ENCODE data around the gene LYZL4. TPM values are rescaled to one million over a fixed set of nuclear protein-coding genes. Genes with fewer than 3 reads are reported as not detected.

LYZL4 gene
- total and polyA plus RNA-seq, 2 of the 4 experiments (the other 2 are of a cell fraction) = not detected

GRCh38 chr3:42434777-42435380 is 24.5 kb upstream of the LYZL4 start:
- intact Hi-C loops (cut with micrococcal nuclease) = no loop called here
- H2BK120ac ChIP-seq (ENCODE audit: low read depth, low read length) = no peak overlapping the region
- no peak for TF ChIP-seq MAFK (IDR thresholded peaks at IDR 0.05; ENCODE audit: low read depth, low read length)
- no peak for TF ChIP-seq NFE2L2 (IDR thresholded peaks at IDR 0.05; ENCODE audit: low read depth, low read length)
- no peak for TF ChIP-seq SMC3 (IDR thresholded peaks at IDR 0.05; ENCODE audit: low read depth, low read length)
- no peak for TF ChIP-seq ELK1 (IDR thresholded peaks at IDR 0.05; ENCODE audit: borderline replicate concordance, low read depth, low read length)
- no peak for TF ChIP-seq MXI1 (IDR thresholded peaks at IDR 0.05; ENCODE audit: borderline replicate concordance, low read depth, low read length)
- TF ChIP-seq USF2 (IDR thresholded peaks at IDR 0.05; ENCODE audit: low read depth, low read length) = no peak
- TF ChIP-seq FOS (IDR thresholded peaks at IDR 0.05; ENCODE audit: low read depth, low read length) = no peak
- no peak for TF ChIP-seq POLR2A (IDR thresholded peaks at IDR 0.05; ENCODE audit: low read depth, low read length)
- no peak for TF ChIP-seq RAD21 (IDR thresholded peaks at IDR 0.05; ENCODE audit: low read length)
- no peak for TF ChIP-seq CEBPB (IDR thresholded peaks at IDR 0.05; ENCODE audit: low read depth, low read length)
- TF ChIP-seq CTCF (conservative IDR thresholded peaks at IDR 0.05; ENCODE audit: low read depth, low read length) = no peak
- TF ChIP-seq CHD1 (IDR thresholded peaks at IDR 0.05; ENCODE audit: low read depth, low read length) = no peak
- no peak for TF ChIP-seq BHLHE40 (IDR thresholded peaks at IDR 0.05; ENCODE audit: low read depth, low read length)
- no peak for TF ChIP-seq RFX5 (IDR thresholded peaks at IDR 0.05; ENCODE audit: low read depth, low read length)
- TF ChIP-seq RCOR1 (IDR thresholded peaks at IDR 0.05; ENCODE audit: insufficient replicate concordance, low read length) = no peak
- no peak for TF ChIP-seq MAZ (IDR thresholded peaks at IDR 0.05; ENCODE audit: borderline replicate concordance, low read depth, low read length)
- in situ Hi-C loops (cut with MboI; ENCODE audit: low sequenced_read_pairs) = loop anchor here (25.0 kb wide), 1 partner anchor 323 kb away; no protein-coding TSS in a partner anchor
- H2BK5ac ChIP-seq (ENCODE audit: low read depth, low read length, poor library complexity, severe bottlenecking) = no peak overlapping the region
- dilution Hi-C loops (cut with HindIII; ENCODE audit: low sequenced_read_pairs, unreplicated experiment) = no loop called here
- no peak overlapping the region for H3K18ac ChIP-seq (ENCODE audit: low read depth, low read length)
- no peaks in the 10 kb centered on the region for H3K36me3 ChIP-seq (ENCODE audit: control insufficient read depth, insufficient read depth, low read length)
- DNase-seq (no peak), ATAC-seq (ENCODE audit: low read depth) (no peak)
- no peak overlapping the region for H3K9ac ChIP-seq (ENCODE audit: low read depth, low read length)
- no peak overlapping the region for H4K91ac ChIP-seq (ENCODE audit: insufficient read depth, low read depth, low read length)
- H4K20me1 ChIP-seq (ENCODE audit: insufficient read depth, low read length) = no peaks in the 10 kb centered on the region
- H2BK20ac ChIP-seq (ENCODE audit: low read depth, low read length) = no peak overlapping the region
- H3K4ac ChIP-seq (ENCODE audit: low read depth, low read length) = no peak overlapping the region
- no peak overlapping the region for H4K5ac ChIP-seq (ENCODE audit: low read depth, low read length)
- BruUV-seq (replicated peaks) = no TSS peak
- H4K8ac ChIP-seq (ENCODE audit: low read depth in 2 of 2, low read length in 2 of 2) = no peak overlapping the region
- H3K4me1 ChIP-seq (ENCODE audit: control insufficient read depth, insufficient read depth, low read length) = no peaks in the 10 kb centered on the region
- peaks cover 5% of the 10 kb centered on the region for H3K27me3 ChIP-seq (ENCODE audit: control insufficient read depth, insufficient read depth, low read length)
- no peaks in the 10 kb centered on the region for H3K79me1 ChIP-seq (ENCODE audit: low read depth in 1 of 2, low read length in 2 of 2)
- no peak overlapping the region for H3K4me3 ChIP-seq (ENCODE audit: insufficient read depth, low read depth, low read length)
- no peak overlapping the region for H3K23ac ChIP-seq (ENCODE audit: low read depth, low read length)
- no peak overlapping the region for H3K14ac ChIP-seq (replicated peaks; ENCODE audit: low read depth, low read length)
- no peak overlapping the region for H2AK5ac ChIP-seq (ENCODE audit: low read depth, low read length)
- ChIA-PET CTCF (no interaction called here), POLR2A (ENCODE audit: unreplicated experiment) (no interaction called here)
- H2BK15ac ChIP-seq (ENCODE audit: low read depth, low read length) = no peak overlapping the region
- no peak overlapping the region for H3K27ac ChIP-seq (ENCODE audit: insufficient read depth, low read length)
- H3K9me1 ChIP-seq (ENCODE audit: insufficient read depth, low read length) = no peaks in the 10 kb centered on the region
- H3K9me3 ChIP-seq (ENCODE audit: control insufficient read depth, insufficient read depth, low read length) = no peaks in the 10 kb centered on the region
- H2AK9ac ChIP-seq (replicated peaks; ENCODE audit: low read depth, low read length, poor library complexity) = no peak overlapping the region
- WGBS, 2 experiments (ENCODE audit: extremely low coverage in 2 of 2, insufficient read length in 1 of 2) = no CpG with 5 or more reads among the region's 5 CpGs
- no peak overlapping the region for H3K56ac ChIP-seq (ENCODE audit: extremely low read depth, insufficient read depth, low read length)
- no peak overlapping the region for H2AFZ ChIP-seq (replicated peaks; ENCODE audit: low read length, poor library complexity)
- no peak overlapping the region for H3K4me2 ChIP-seq (ENCODE audit: low read depth, low read length)

Measured in IMR-90 (cell line).